Glutamatergic neuron (in vitro differentiated cells): ENCODE measurements around the gene ANTXR2. TPM values are rescaled to one million over a fixed set of nuclear protein-coding genes. Genes with fewer than 3 reads are reported as not detected.

Experiments
- DNase-seq: peaks from one replicate; pipeline ENCODE4 v3.0.0; 2022
- H3K27ac Mint-ChIP-seq: one replicate; pipeline ENCODE4 v1.8.0; 2020; ENCODE audit warnings: mild to moderate bottlenecking, mixed read lengths, inconsistent platforms; ENCODE audit not compliant: unreplicated experiment
- H3K27me3 Mint-ChIP-seq: one replicate; pipeline ENCODE4 v1.8.0; 2020; ENCODE audit warnings: mild to moderate bottlenecking, moderate library complexity, mixed read lengths, inconsistent platforms; ENCODE audit not compliant: unreplicated experiment
- H3K36me3 Mint-ChIP-seq: one replicate; pipeline ENCODE4 v1.8.0; 2020; ENCODE audit warnings: mild to moderate bottlenecking, mixed read lengths, inconsistent platforms; ENCODE audit not compliant: unreplicated experiment
- H3K4me1 Mint-ChIP-seq: one replicate; pipeline ENCODE4 v1.8.0; 2020; ENCODE audit warnings: mild to moderate bottlenecking, low read depth, mixed read lengths, inconsistent platforms; ENCODE audit not compliant: unreplicated experiment
- H3K4me3 Mint-ChIP-seq: one replicate; pipeline ENCODE4 v1.8.0; 2020; ENCODE audit warnings: mild to moderate bottlenecking, mixed read lengths, inconsistent platforms; ENCODE audit not compliant: unreplicated experiment
- H3K9me3 Mint-ChIP-seq: one replicate; pipeline ENCODE4 v1.8.0; 2020; ENCODE audit warnings: mild to moderate bottlenecking, moderate library complexity, mixed read lengths, inconsistent platforms; ENCODE audit not compliant: unreplicated experiment
- CTCF ChIP-seq: fragments of 200-600 bp; sonication (generic); IDR thresholded peaks from one replicate; pipeline ENCODE4 v1.5.0; 2021; ENCODE audit not compliant: partially characterized antibody, unreplicated experiment
- total RNA-seq: library from RNA; stranded (reverse); fragmentation: NEBNext Ultra II Directional; extraction: Animal tissue kit (Norgen Biotek cat#: 25700); gene quantifications from one replicate; pipeline ENCODE4 v1.2.1, GENCODE V29; 2021; ENCODE audit not compliant: unreplicated experiment

ANTXR2 gene
- total RNA-seq, 1 donor from 2014 or later: 47.8 TPM

- H3K36me3 Mint-ChIP-seq: no peaks in the 10 kb centered on the region
- TF ChIP-seq CTCF: no peak
- no peaks in the 10 kb centered on the region for H3K9me3 Mint-ChIP-seq
- no peak overlapping the region for H3K27ac Mint-ChIP-seq
- DNase-seq: no peak
- peaks cover 3% of the 10 kb centered on the region for H3K4me1 Mint-ChIP-seq
- H3K4me3 Mint-ChIP-seq: no peak overlapping the region
- H3K27me3 Mint-ChIP-seq: no peaks in the 10 kb centered on the region
These were observed 39.4 kb downstream of the ANTXR2 start for GRCh38 chr4:80033581-80033980.

GRCh38 chr4:80029364-80029763, 43.7 kb downstream of the ANTXR2 start:
- no peak overlapping the region for H3K4me3 Mint-ChIP-seq
- H3K4me1 Mint-ChIP-seq: no peaks in the 10 kb centered on the region
- H3K36me3 Mint-ChIP-seq: no peaks in the 10 kb centered on the region
- H3K9me3 Mint-ChIP-seq: no peaks in the 10 kb centered on the region
- no peak for TF ChIP-seq CTCF
- H3K27me3 Mint-ChIP-seq: no peaks in the 10 kb centered on the region
- DNase-seq: no peak
- H3K27ac Mint-ChIP-seq: no peak overlapping the region

- Mint-ChIP-seq H3K9me3 (no peaks in the 10 kb centered on the region), H3K4me1 (no peaks in the 10 kb centered on the region), H3K36me3 (no peaks in the 10 kb centered on the region), H3K27me3 (no peaks in the 10 kb centered on the region), H3K27ac (no peak overlapping the region), H3K4me3 (no peak overlapping the region)
- TF ChIP-seq CTCF: no peak
- DNase-seq: no peak
These were observed 45.4 kb downstream of the ANTXR2 start for GRCh38 chr4:80027611-80028010.

- Mint-ChIP-seq H3K9me3 (no peaks in the 10 kb centered on the region), H3K4me1 (no peaks in the 10 kb centered on the region), H3K27ac (no peak overlapping the region), H3K36me3 (no peaks in the 10 kb centered on the region), H3K27me3 (no peaks in the 10 kb centered on the region), H3K4me3 (no peak overlapping the region)
- no peak for DNase-seq
- TF ChIP-seq CTCF: peak; percentile 19
These were observed 46.9 kb downstream of the ANTXR2 start for GRCh38 chr4:80026100-80026499.

GRCh38 chr4:80024335-80024734, 48.7 kb downstream of the ANTXR2 start:
- Mint-ChIP-seq H3K27me3 (no peaks in the 10 kb centered on the region), H3K4me3 (no peak overlapping the region), H3K4me1 (no peaks in the 10 kb centered on the region), H3K9me3 (no peaks in the 10 kb centered on the region), H3K36me3 (no peaks in the 10 kb centered on the region), H3K27ac (no peak overlapping the region)
- TF ChIP-seq CTCF: no peak
- DNase-seq: no peak
